H1 (cell line): ENCODE measurements around the gene CAPN6. TPM values are rescaled to one million over a fixed set of nuclear protein-coding genes. Genes with fewer than 3 reads are reported as not detected.

Experiments used
- CTCF ChIA-PET: fragments of 300-600 bp; sonication (Branson Sonifier 250); formaldehyde crosslinking; loops from one replicate; lab custom pipeline; 2021; ENCODE audit not compliant: partially characterized antibody; lab: Charles Lee
- POLR2A ChIA-PET: fragments of 300-600 bp; sonication (Branson Sonifier 250); formaldehyde crosslinking; loops from one replicate; lab custom pipeline; 2021; ENCODE audit warnings: inconsistent platforms; ENCODE audit not compliant: partially characterized antibody; lab: Charles Lee
- DNase-seq, 2 experiments: peaks; one replicate each; pipeline versions ENCODE4 v3.0.0 to v3.0.0-alpha.2; 2010 to 2022; ENCODE audit warnings: low spot score in 2 of 2, low read depth in 1 of 2, mixed read lengths in 1 of 2
- FAIRE-seq: peaks from 2 replicates; lab custom pipeline; 2011; peaks lifted over from hg19 to GRCh38; lab: Jason Lieb, UNC
- H2AFZ ChIP-seq: 2 replicates; pipeline ENCODE4 v1.8.1; 2012; ENCODE audit warnings: low read length, inconsistent platforms
- H2AK5ac ChIP-seq: 2 replicates; pipeline ENCODE4 v1.6.1; 2013; ENCODE audit warnings: low read depth, low read length
- H2BK120ac ChIP-seq: replicated peaks from 2 replicates; pipeline ENCODE3; 2013; ENCODE audit warnings: low read depth, low read length, inconsistent platforms
- H2BK12ac ChIP-seq: 2 replicates; pipeline ENCODE4 v1.6.1; 2013; ENCODE audit warnings: low read depth, low read length
- H2BK15ac ChIP-seq: 2 replicates; pipeline ENCODE4 v1.6.1; 2013; ENCODE audit warnings: low read length
- H2BK20ac ChIP-seq: 2 replicates; pipeline ENCODE4 v1.6.1; 2013; ENCODE audit warnings: low read length
- H2BK5ac ChIP-seq: 2 replicates; pipeline ENCODE4 v1.6.1; 2013; ENCODE audit warnings: low read depth, low read length
- H3K14ac ChIP-seq: 2 replicates; pipeline ENCODE4 v1.6.1; 2013; ENCODE audit warnings: inconsistent platforms; ENCODE audit not compliant: insufficient read length
- H3K18ac ChIP-seq: 2 replicates; pipeline ENCODE4 v1.6.1; 2013; ENCODE audit warnings: low read length; ENCODE audit errors: extremely low read depth
- H3K23ac ChIP-seq: 2 replicates; pipeline ENCODE4 v1.6.1; 2013; ENCODE audit warnings: inconsistent platforms; ENCODE audit not compliant: insufficient read length
- H3K23me2 ChIP-seq: 2 replicates; pipeline ENCODE4 v1.6.1; 2013; ENCODE audit warnings: low read depth, low read length
- H3K27ac ChIP-seq: 2 replicates; pipeline ENCODE4 v1.6.1; 2011; ENCODE audit warnings: low read depth, low read length, inconsistent platforms
- H3K27me3 ChIP-seq, 4 experiments: replicated peaks in 1 of 4; 1 replicate in 1 of 4; 2 replicates in 3 of 4; pipeline versions ENCODE4 v1.6.1 to v1.8.1; 2011 to 2013; ENCODE audit warnings: low read length in 3 of 4, mild to moderate bottlenecking in 3 of 4, inconsistent platforms in 2 of 4, mixed read lengths in 2 of 4, moderate library complexity in 1 of 4; ENCODE audit not compliant: control insufficient read depth in 3 of 4, insufficient read depth in 3 of 4; ENCODE audit errors: extremely low read depth in 1 of 4
- H3K36me3 ChIP-seq, 4 experiments: 2 replicates each; pipeline versions ENCODE4 v1.6.1 to v1.8.1; 2011 to 2013; ENCODE audit warnings: mild to moderate bottlenecking in 4 of 4, low read length in 3 of 4, moderate library complexity in 2 of 4, control low read depth in 1 of 4, inconsistent platforms in 1 of 4; ENCODE audit not compliant: insufficient read depth in 4 of 4, control insufficient read depth in 2 of 4
- H3K4ac ChIP-seq: replicated peaks from 2 replicates; pipeline ENCODE3; 2013; ENCODE audit warnings: low read length, low read depth, mixed read lengths, inconsistent platforms; ENCODE audit not compliant: insufficient read length
- H3K4me1 ChIP-seq, 4 experiments: replicated peaks in 1 of 4; 1 replicate in 1 of 4; 2 replicates in 3 of 4; pipeline versions ENCODE4 v1.6.1 to v1.8.1; 2011 to 2013; ENCODE audit warnings: low read length in 3 of 4, inconsistent platforms in 2 of 4, mixed read lengths in 1 of 4; ENCODE audit not compliant: insufficient read depth in 4 of 4, control insufficient read depth in 3 of 4
- H3K4me2 ChIP-seq, 2 experiments: 2 replicates each; pipeline versions ENCODE4 v1.6.1 to v1.8.1; 2011 to 2013; ENCODE audit warnings: low read depth in 2 of 2, low read length in 2 of 2, control low read depth in 1 of 2, inconsistent platforms in 1 of 2, mild to moderate bottlenecking in 1 of 2; ENCODE audit not compliant: insufficient read depth in 1 of 2
- H3K4me3 ChIP-seq, 4 experiments: fragments of 200-600, 300-600 bp in 1 of 4; sonication (generic), shearing (Covaris generic), sonication (Bioruptor Twin) in 1 of 4; 2 replicates each; pipeline versions ENCODE4 v1.5.1 to v1.8.1; 2011 to 2016; ENCODE audit warnings: low read length in 4 of 4, low read depth in 3 of 4, control low read depth in 2 of 4, inconsistent platforms in 2 of 4, mild to moderate bottlenecking in 2 of 4, mixed read lengths in 1 of 4, moderate library complexity in 1 of 4; ENCODE audit not compliant: insufficient read depth in 2 of 4; ENCODE audit errors: extremely low read depth in 1 of 4
- H3K56ac ChIP-seq: replicated peaks from 2 replicates; pipeline ENCODE3; 2013; ENCODE audit warnings: low read depth, mild to moderate bottlenecking, mixed read lengths, low read length, inconsistent platforms; ENCODE audit not compliant: insufficient read length
- H3K79me1 ChIP-seq: 2 replicates; pipeline ENCODE4 v1.6.1; 2013; ENCODE audit warnings: low read depth, low read length, control low read depth
- H3K79me2 ChIP-seq, 2 experiments: 2 replicates each; pipeline versions ENCODE4 v1.6.1 to v1.8.1; 2012 to 2013; ENCODE audit warnings: low read length in 2 of 2, mild to moderate bottlenecking in 2 of 2, inconsistent platforms in 1 of 2; ENCODE audit not compliant: insufficient read depth in 2 of 2, control insufficient read depth in 1 of 2
- H3K9ac ChIP-seq, 4 experiments: replicated peaks in 1 of 4; 1 replicate in 1 of 4; 2 replicates in 3 of 4; pipeline versions ENCODE4 v1.6.1 to v1.8.1; 2011 to 2013; ENCODE audit warnings: low read depth in 3 of 4, low read length in 3 of 4, control low read depth in 2 of 4, mild to moderate bottlenecking in 2 of 4, moderate library complexity in 2 of 4, inconsistent platforms in 1 of 4; ENCODE audit errors: extremely low read depth in 1 of 4
- H3K9me3 ChIP-seq, 2 experiments: 2 replicates each; pipeline versions ENCODE4 v1.6.1 to v1.8.1; 2012 to 2013; ENCODE audit warnings: mild to moderate bottlenecking in 2 of 2, moderate library complexity in 2 of 2, control low read depth in 1 of 2, inconsistent platforms in 1 of 2, low read depth in 1 of 2, low read length in 1 of 2, mixed read lengths in 1 of 2; ENCODE audit not compliant: insufficient read depth in 2 of 2
- H4K20me1 ChIP-seq, 2 experiments: replicated peaks in 1 of 2; 2 replicates each; pipeline versions ENCODE3 to v1.8.1; 2011 to 2013; ENCODE audit warnings: inconsistent platforms in 2 of 2, low read length in 2 of 2, mild to moderate bottlenecking in 1 of 2; ENCODE audit not compliant: insufficient read depth in 2 of 2, control insufficient read depth in 1 of 2
- H4K5ac ChIP-seq: 2 replicates; pipeline ENCODE4 v1.6.1; 2013; ENCODE audit warnings: low read length, low read depth, mixed read lengths, inconsistent platforms; ENCODE audit not compliant: insufficient read length
- H4K8ac ChIP-seq: 2 replicates; pipeline ENCODE4 v1.8.0; 2013; ENCODE audit warnings: mild to moderate bottlenecking, moderate library complexity, low read length, inconsistent platforms; ENCODE audit not compliant: insufficient read depth; ENCODE audit errors: extremely low read depth
- H4K91ac ChIP-seq: replicated peaks from 2 replicates; pipeline ENCODE3; 2013; ENCODE audit warnings: low read length, mixed read lengths, inconsistent platforms; ENCODE audit not compliant: insufficient read length
- HDAC2 ChIP-seq, 2 experiments: fragments of 300-600 bp in 1 of 2; sonication (generic) in 1 of 2; IDR thresholded peaks; 2 replicates each; pipeline ENCODE4 v1.6.1; 2011 to 2012; ENCODE audit warnings: low read depth in 2 of 2, low read length in 2 of 2, mild to moderate bottlenecking in 2 of 2, moderate library complexity in 2 of 2, borderline replicate concordance in 1 of 2, inconsistent platforms in 1 of 2
- SP4 ChIP-seq: IDR thresholded peaks from 2 replicates; pipeline ENCODE4 v1.6.1; 2012; ENCODE audit warnings: low read length, inconsistent platforms
- SRF ChIP-seq: IDR thresholded peaks from 2 replicates; pipeline ENCODE4 v1.6.1; 2011; ENCODE audit warnings: mild to moderate bottlenecking, low read depth, low read length, moderate library complexity
- WGBS, 2 experiments: shearing (Covaris generic) in 1 of 2; methylation state at CpG; one replicate each; pipeline versions ENCODE4 v1.1.6 to v1.1.7; 2013 to 2015; ENCODE audit warnings: low lambda C conversion rate in 2 of 2, mixed read lengths in 2 of 2, inconsistent platforms in 1 of 2, low coverage in 1 of 2, missing lambda C conversion rate in 1 of 2; ENCODE audit not compliant: insufficient replicate concordance in 2 of 2, insufficient coverage in 1 of 2, insufficient read length in 1 of 2; ENCODE audit errors: extremely low coverage in 1 of 2, missing lambda C conversion rate in 1 of 2; 5-methylcytosine and 5-hydroxymethylcytosine counted together
- polyA plus RNA-seq, 7 experiments: library from polyadenylated mRNA; depleted of rRNA in 3 of 7; stranded (reverse) in 5 of 7; unstranded in 2 of 7; fragments of >200 nt in 5 of 7; fragments of 200-250 nt in 2 of 7; gene quantifications; 1 replicate in 5 of 7; 2 replicates in 1 of 7; 4 replicates in 1 of 7; pipeline versions ENCODE4 v1.2.1 to v1.2.3, GENCODE V29; 2011 to 2013; ENCODE audit warnings: missing spikeins in 2 of 7, mixed read lengths in 2 of 7
- total RNA-seq: library from RNA; stranded (reverse); fragmentation: NEBNext Ultra II Directional; extraction: Animal tissue kit (Norgen Biotek cat#: 25700); gene quantifications from 2 replicates; pipeline ENCODE4 v1.2.1, GENCODE V29; 2021

CAPN6 gene
- total and polyA plus RNA-seq, 2 of the 8 experiments (the other 6 are each of a cell fraction or from before 2014, with no cell fraction given): 5.3 to 10.6 TPM

GRCh38 chrX:111216293-111216801, 53.9 kb downstream of the CAPN6 start:
- Histone ChIP-seq H3K4me2 (no peak overlapping the region), H3K4me1 (no peaks in the 10 kb centered on the region), H3K23ac (no peak overlapping the region), H2BK120ac (no peak overlapping the region), H3K9me3 (no peaks in the 10 kb centered on the region), H3K27me3 (no peaks in the 10 kb centered on the region), H4K91ac (no peak overlapping the region), H4K5ac (no peak overlapping the region), H2BK20ac (no peak overlapping the region), H3K18ac (no peak overlapping the region), H2AFZ (no peak overlapping the region), H4K20me1 (no peaks in the 10 kb centered on the region), H2BK5ac (no peak overlapping the region), H2AK5ac (no peak overlapping the region), H3K36me3 (no peaks in the 10 kb centered on the region), H3K4ac (no peak overlapping the region), H3K79me1 (no peaks in the 10 kb centered on the region), H3K4me3 (no peak overlapping the region), H3K27ac (no peak overlapping the region), H3K23me2 (no peaks in the 10 kb centered on the region; the same call in 1 of the 2 replicates), H3K56ac (no peak overlapping the region), H2BK12ac (no peak overlapping the region), H2BK15ac (no peak overlapping the region), H3K9ac (no peak overlapping the region), H4K8ac (no peak overlapping the region), H3K79me2 (no peaks in the 10 kb centered on the region), H3K14ac (no peak overlapping the region)
- DNase-seq (no peak), FAIRE-seq (no peak)
- TF ChIP-seq HDAC2 (IDR thresholded peaks at IDR 0.05; ENCODE audit: borderline replicate concordance in 1 of 2, low read depth in 2 of 2, low read length in 2 of 2) (no peak), SRF (no peak), SP4 (no peak)
- WGBS, 2 experiments: 81% methylated on average over 6 of the region's 6 CpGs; no CpG with 5 or more reads in 1 of the 2 experiments
- POLR2A ChIA-PET: no interaction called here
- CTCF ChIA-PET: interaction anchor here (0.8 kb wide), 1 partner anchor 51 kb away, joined by 3 read pairs; no protein-coding TSS in a partner anchor
